DND-41 (cell line): ENCODE data around the gene SS18L1.

Experiments used
- ATAC-seq: fragments of 200-7000 bp; cut with Tn5 transposase; 3 replicates; pipeline ENCODE4 v1.9.1; 2021; ENCODE audit warnings: low read depth; ENCODE audit not compliant: insufficient read depth
- DNase-seq: peaks from one replicate; pipeline ENCODE4 v3.0.0-alpha.2; 2020
- H2AFZ ChIP-seq: 2 replicates; pipeline ENCODE4 v1.6.0; 2012; ENCODE audit warnings: low read depth, low read length
- H3K27ac ChIP-seq: 2 replicates; pipeline ENCODE4 v1.5.1; 2012; ENCODE audit warnings: low read length, inconsistent platforms
- H3K27me3 ChIP-seq: fragments of 200-600 bp; sonication (generic); 2 replicates; pipeline ENCODE4 v1.6.0; 2012; ENCODE audit warnings: low read length, mild to moderate bottlenecking, inconsistent platforms; ENCODE audit not compliant: insufficient read depth, poor library complexity
- H3K36me3 ChIP-seq: 2 replicates; pipeline ENCODE4 v1.5.1; 2012; ENCODE audit warnings: low read length, inconsistent platforms; ENCODE audit not compliant: insufficient read depth
- H3K4me1 ChIP-seq: 2 replicates; pipeline ENCODE4 v1.5.1; 2012; ENCODE audit warnings: mild to moderate bottlenecking, low read length; ENCODE audit not compliant: insufficient read depth
- H3K4me2 ChIP-seq: 2 replicates; pipeline ENCODE4 v1.6.0; 2012; ENCODE audit warnings: mild to moderate bottlenecking, moderate library complexity, low read length, inconsistent platforms; ENCODE audit not compliant: insufficient read depth
- H3K4me3 ChIP-seq, 2 experiments: fragments of 200-600 bp in 1 of 2; shearing (Covaris generic) in 1 of 2; 2 replicates each; pipeline ENCODE4 v1.5.1; 2012 to 2016; ENCODE audit warnings: inconsistent platforms in 2 of 2, low read length in 2 of 2, mild to moderate bottlenecking in 2 of 2, low read depth in 1 of 2, moderate library complexity in 1 of 2
- H3K79me2 ChIP-seq: 2 replicates; pipeline ENCODE4 v1.6.0; 2012; ENCODE audit warnings: low read length, inconsistent platforms; ENCODE audit not compliant: insufficient read depth
- H3K9ac ChIP-seq: 2 replicates; pipeline ENCODE4 v1.6.0; 2012; ENCODE audit warnings: low read depth, mild to moderate bottlenecking, inconsistent platforms, low read length, moderate library complexity
- H3K9me3 ChIP-seq: 2 replicates; pipeline ENCODE4 v1.5.1; 2012; ENCODE audit warnings: low read length, moderate library complexity, mild to moderate bottlenecking, inconsistent platforms; ENCODE audit not compliant: insufficient read depth, severe bottlenecking
- H4K20me1 ChIP-seq: 2 replicates; pipeline ENCODE4 v1.6.0; 2012; ENCODE audit warnings: low read length; ENCODE audit not compliant: insufficient read depth
- CTCF ChIP-seq: IDR thresholded peaks from 2 replicates; pipeline ENCODE4 v1.5.1; 2012; ENCODE audit warnings: borderline replicate concordance, low read length, moderate library complexity, mild to moderate bottlenecking; ENCODE audit not compliant: poor library complexity, severe bottlenecking; ENCODE audit errors: extremely low read depth
- EZH2 ChIP-seq: IDR thresholded peaks from 3 replicates; pipeline ENCODE4 v1.6.1; 2012; ENCODE audit warnings: borderline replicate concordance, low read depth, mild to moderate bottlenecking, moderate library complexity, low read length, inconsistent platforms; ENCODE audit not compliant: severe bottlenecking

SS18L1 gene

GRCh38 chr20:62104791-62105345 is 38.7 kb upstream of the SS18L1 start:
- no peaks in the 10 kb centered on the region for H3K79me2 ChIP-seq
- TF ChIP-seq CTCF (no peak), EZH2 (no peak)
- H3K9ac ChIP-seq = no peak overlapping the region
- ATAC-seq (no peak), DNase-seq (no peak)
- no peak overlapping the region for H3K27ac ChIP-seq
- H3K4me2 ChIP-seq = no peak overlapping the region
- no peak overlapping the region for H3K4me3 ChIP-seq
- H3K4me1 ChIP-seq = no peaks in the 10 kb centered on the region
- H3K36me3 ChIP-seq = no peaks in the 10 kb centered on the region
- peaks cover 22% of the 10 kb centered on the region for H3K9me3 ChIP-seq
- no peak overlapping the region for H2AFZ ChIP-seq
- no peaks in the 10 kb centered on the region for H3K27me3 ChIP-seq
- no peaks in the 10 kb centered on the region; the same call in 1 of the 2 replicates for H4K20me1 ChIP-seq

- Histone ChIP-seq H3K79me2 (no peaks in the 10 kb centered on the region), H3K36me3 (no peaks in the 10 kb centered on the region), H3K4me2 (no peak overlapping the region), H3K27me3 (no peaks in the 10 kb centered on the region), H4K20me1 (no peaks in the 10 kb centered on the region), H3K4me3 (no peak overlapping the region), H2AFZ (no peak overlapping the region), H3K9me3 (peaks cover 27% of the 10 kb centered on the region), H3K27ac (no peak overlapping the region), H3K9ac (no peak overlapping the region), H3K4me1 (no peaks in the 10 kb centered on the region)
- no peak for DNase-seq
- ATAC-seq = no peak
- TF ChIP-seq EZH2 (no peak), CTCF (no peak)
These were observed 38.0 kb upstream of the SS18L1 start for GRCh38 chr20:62105592-62105991.

- no peaks in the 10 kb centered on the region for H3K36me3 ChIP-seq
- no peak overlapping the region for H3K4me3 ChIP-seq
- no peak overlapping the region for H3K27ac ChIP-seq
- H4K20me1 ChIP-seq = no peaks in the 10 kb centered on the region
- H3K9me3 ChIP-seq = peaks cover 30% of the 10 kb centered on the region
- no peaks in the 10 kb centered on the region for H3K4me1 ChIP-seq
- no peak overlapping the region for H2AFZ ChIP-seq
- DNase-seq (no peak), ATAC-seq (no peak)
- TF ChIP-seq CTCF (no peak), EZH2 (no peak)
- no peak overlapping the region for H3K9ac ChIP-seq
- H3K79me2 ChIP-seq = no peaks in the 10 kb centered on the region
- H3K27me3 ChIP-seq = no peaks in the 10 kb centered on the region
- H3K4me2 ChIP-seq = no peak overlapping the region
These were observed 32.4 kb upstream of the SS18L1 start for GRCh38 chr20:62111148-62111547.
